GM23248 (cell line): ENCODE results near the gene LPIN1. TPM values are rescaled to one million over a fixed set of nuclear protein-coding genes. Genes with fewer than 3 reads are reported as not detected.
"Not testable (repeated sequence)": the region's sequence is repeated elsewhere in the genome, so short reads cannot be mapped to it uniquely, and the experiment has no call there.

Experiments
- DNase-seq: peaks from one replicate; pipeline ENCODE4 v3.0.0-alpha.2; 2015
- H2AFZ ChIP-seq: fragments of 200-600 bp; sonication (generic); 2 replicates; pipeline ENCODE4 v1.6.1; 2016; ENCODE audit warnings: antibody characterized with exemption
- H3F3A ChIP-seq: fragments of 200-600 bp; sonication (generic); 2 replicates; pipeline ENCODE4 v1.6.1; 2016; ENCODE audit warnings: mild to moderate bottlenecking, antibody characterized with exemption, mixed run types; ENCODE audit not compliant: insufficient read depth
- H3K27ac ChIP-seq: fragments of 200-600 bp; sonication (generic); 2 replicates; pipeline ENCODE4 v1.5.1; 2016; ENCODE audit warnings: mild to moderate bottlenecking
- H3K27me3 ChIP-seq: fragments of 200-600 bp; sonication (generic); replicated peaks from 2 replicates; pipeline ENCODE4 v1.6.1; 2016; ENCODE audit warnings: mild to moderate bottlenecking; ENCODE audit not compliant: insufficient read depth
- H3K36me3 ChIP-seq: fragments of 200-600 bp; sonication (generic); 2 replicates; pipeline ENCODE4 v1.6.1; 2016; ENCODE audit warnings: low read depth, mild to moderate bottlenecking
- H3K4me1 ChIP-seq: fragments of 200-600 bp; sonication (generic); 2 replicates; pipeline ENCODE4 v1.6.1; 2016; ENCODE audit warnings: mild to moderate bottlenecking; ENCODE audit not compliant: insufficient read depth
- H3K4me2 ChIP-seq: fragments of 200-600 bp; sonication (generic); one replicate; pipeline ENCODE4 v1.6.1; 2016; ENCODE audit warnings: mild to moderate bottlenecking; ENCODE audit not compliant: unreplicated experiment
- H3K4me3 ChIP-seq: fragments of 200-600 bp; sonication (generic); 2 replicates; pipeline ENCODE4 v1.5.1; 2016; ENCODE audit warnings: mild to moderate bottlenecking
- H3K79me2 ChIP-seq: fragments of 200-600 bp; sonication (generic); 2 replicates; pipeline ENCODE4 v1.6.1; 2016; ENCODE audit warnings: mild to moderate bottlenecking; ENCODE audit not compliant: insufficient read depth
- H3K9ac ChIP-seq: fragments of 200-600 bp; sonication (generic); 2 replicates; pipeline ENCODE4 v1.6.1; 2016; ENCODE audit warnings: mild to moderate bottlenecking
- H3K9me2 ChIP-seq: fragments of 200-600 bp; sonication (generic); 2 replicates; pipeline ENCODE4 v1.6.1; 2016; ENCODE audit warnings: mixed run types, mild to moderate bottlenecking, moderate library complexity; ENCODE audit not compliant: insufficient read depth
- H3K9me3 ChIP-seq: fragments of 200-600 bp; sonication (generic); one replicate; pipeline ENCODE4 v1.6.1; 2017; ENCODE audit warnings: low read depth
- H4K20me1 ChIP-seq: fragments of 200-600 bp; sonication (generic); 2 replicates; pipeline ENCODE4 v1.6.0; 2016; ENCODE audit not compliant: insufficient read depth
- EZH2 ChIP-seq: fragments of 200-600 bp; sonication (generic); IDR thresholded peaks from 2 replicates; pipeline ENCODE4 v1.6.1; 2018; ENCODE audit warnings: antibody characterized with exemption, mild to moderate bottlenecking; ENCODE audit not compliant: insufficient read depth, poor library complexity, severe bottlenecking
- EZH2phosphoT487 ChIP-seq: fragments of 200-600 bp; sonication (generic); IDR thresholded peaks from 2 replicates; pipeline ENCODE4 v1.6.1; 2018; ENCODE audit warnings: antibody characterized with exemption, moderate library complexity, mild to moderate bottlenecking, low read depth; ENCODE audit not compliant: insufficient read depth
- WGBS, 2 experiments: methylation state at CpG; one replicate each; pipeline ENCODE4 v1.1.6; 2015 to 2017; ENCODE audit warnings: low lambda C conversion rate in 2 of 2, low coverage in 1 of 2; ENCODE audit errors: missing lambda C conversion rate in 2 of 2; 5-methylcytosine and 5-hydroxymethylcytosine counted together
- in situ Hi-C: fragments of 300-500 bp; cut with MboI; formaldehyde crosslinking; loops from 2 replicates; pipeline ENCODE4 v1.15.0; 2020
- polyA plus RNA-seq: library from polyadenylated mRNA; unstranded; fragments of >200 nt; fragmentation: Nextera tagmentation; extraction: Ambion mirVana; gene quantifications from 2 replicates; pipeline ENCODE4 v1.2.1, GENCODE V29; 2016
- total RNA-seq: library from RNA; depleted of rRNA; stranded (reverse); fragments of >200 nt; shearing (Covaris generic); gene quantifications from 2 replicates; pipeline ENCODE4 v1.2.3, GENCODE V29; 2014

Gene LPIN1
- total and polyA plus RNA-seq, 2 experiments from 2014 or later: 11.2 to 12.6 TPM

- DNase-seq: no peak
- Histone ChIP-seq H3K36me3 (no peaks in the 10 kb centered on the region), H3K4me2 (no peak overlapping the region), H3K79me2 (no peaks in the 10 kb centered on the region), H3K9ac (no peak overlapping the region), H3K27ac (no peak overlapping the region), H3K27me3 (peaks cover 8% of the 10 kb centered on the region; the same call in 1 of the 2 replicates), H3K4me1 (no peaks in the 10 kb centered on the region), H3K9me3 (no peaks in the 10 kb centered on the region), H3K4me3 (no peak overlapping the region), H4K20me1 (no peaks in the 10 kb centered on the region), H2AFZ (no peak overlapping the region), H3K9me2 (no peaks in the 10 kb centered on the region), H3F3A (no peaks in the 10 kb centered on the region)
- TF ChIP-seq EZH2phosphoT487 (no peak), EZH2 (no peak)
- in situ Hi-C loops: no loop called here
- 59 to 61% methylated on average over 5 of the region's 5 CpGs for WGBS, 2 experiments
Measured at GRCh38 chr2:11853197-11853588, 106.8 kb downstream of the LPIN1 start.

GRCh38 chr2:11855064-11855760, 108.8 kb downstream of the LPIN1 start:
- no peak overlapping the region for H3K9ac ChIP-seq
- no peak overlapping the region for H2AFZ ChIP-seq
- H3K9me2 ChIP-seq: no peaks in the 10 kb centered on the region
- H3K4me3 ChIP-seq: no peak overlapping the region
- no peaks in the 10 kb centered on the region for H3F3A ChIP-seq
- no peaks in the 10 kb centered on the region for H3K79me2 ChIP-seq
- H3K9me3 ChIP-seq: no peaks in the 10 kb centered on the region
- no peaks in the 10 kb centered on the region for H3K4me1 ChIP-seq
- no peak overlapping the region for H3K4me2 ChIP-seq
- DNase-seq: no peak
- H3K27me3 ChIP-seq: peaks cover 4% of the 10 kb centered on the region; the same call in 1 of the 2 replicates
- H4K20me1 ChIP-seq: no peaks in the 10 kb centered on the region
- 67 to 68% methylated on average over 10 of the region's 10 CpGs for WGBS, 2 experiments
- H3K36me3 ChIP-seq: no peaks in the 10 kb centered on the region
- TF ChIP-seq EZH2phosphoT487: no peak
- TF ChIP-seq EZH2: no peak
- in situ Hi-C loops: no loop called here
- no peak overlapping the region for H3K27ac ChIP-seq

- Histone ChIP-seq H3K4me3 (no peak overlapping the region), H3K4me2 (no peak overlapping the region), H3K9me3 (no peaks in the 10 kb centered on the region), H3K27ac (no peak overlapping the region), H4K20me1 (no peaks in the 10 kb centered on the region), H3K9me2 (no peaks in the 10 kb centered on the region), H3K4me1 (no peaks in the 10 kb centered on the region), H3K9ac (no peak overlapping the region), H3K79me2 (no peaks in the 10 kb centered on the region), H3F3A (no peaks in the 10 kb centered on the region), H3K36me3 (no peaks in the 10 kb centered on the region), H2AFZ (no peak overlapping the region), H3K27me3 (peaks cover 4% of the 10 kb centered on the region; the same call in 1 of the 2 replicates)
- WGBS, 2 experiments: 59 to 67% methylated on average over 5 of the region's 5 CpGs
- DNase-seq: no peak
- in situ Hi-C loops: no loop called here
- TF ChIP-seq EZH2phosphoT487 (no peak), EZH2 (no peak)
Measured at GRCh38 chr2:11856095-11856494, 109.7 kb downstream of the LPIN1 start.

- Histone ChIP-seq H3K9me2 (no peaks in the 10 kb centered on the region), H3K4me1 (no peaks in the 10 kb centered on the region), H3K79me2 (no peaks in the 10 kb centered on the region), H3K4me2 (no peak overlapping the region), H3K27me3 (0 out of 2 replicates have a peak, but pooled peaks cover 4% of the 10 kb centered on the region), H3K9ac (no peak overlapping the region), H3K9me3 (no peaks in the 10 kb centered on the region), H3F3A (no peaks in the 10 kb centered on the region), H3K36me3 (no peaks in the 10 kb centered on the region), H2AFZ (no peak overlapping the region), H3K27ac (no peak overlapping the region), H3K4me3 (no peak overlapping the region), H4K20me1 (no peaks in the 10 kb centered on the region)
- DNase-seq: no peak
- in situ Hi-C loops: no loop called here
- no peak for TF ChIP-seq EZH2
- 62 to 66% methylated on average over 2 of the region's 2 CpGs for WGBS, 2 experiments
Measured at GRCh38 chr2:11858883-11859282, 112.5 kb downstream of the LPIN1 start.

- H3K27ac ChIP-seq, H3F3A ChIP-seq, in situ Hi-C loops, H3K9me2 ChIP-seq, DNase-seq, H4K20me1 ChIP-seq, H3K4me1 ChIP-seq, H3K79me2 ChIP-seq, H3K9ac ChIP-seq, H2AFZ ChIP-seq, H3K27me3 ChIP-seq, H3K4me3 ChIP-seq, H3K36me3 ChIP-seq, H3K4me2 ChIP-seq, H3K9me3 ChIP-seq: not testable (repeated sequence)
- 72 to 75% methylated on average over 3 of the region's 3 CpGs for WGBS, 2 experiments
Measured at GRCh38 chr2:11859975-11860374, 113.5 kb downstream of the LPIN1 start.
